Keratinocyte (primary cell): ENCODE results near the gene ADRB2. TPM values are rescaled to one million over a fixed set of nuclear protein-coding genes. Genes with fewer than 3 reads are reported as not detected.

ENCODE experiments used
- DNase-seq: peaks from one replicate; pipeline ENCODE4 v3.0.0-alpha.2; 2011; ENCODE audit warnings: low read depth, missing footprints, low spot score
- FAIRE-seq: peaks from 2 replicates; lab custom pipeline; 2011; peaks lifted over from hg19 to GRCh38; lab: Jason Lieb, UNC
- H2AFZ ChIP-seq: 2 replicates; pipeline ENCODE4 v1.6.0; 2012; ENCODE audit warnings: low read length, control low read depth, inconsistent platforms; ENCODE audit not compliant: control insufficient read depth
- H3K27ac ChIP-seq: 2 replicates; pipeline ENCODE4 v1.5.1; 2011; ENCODE audit warnings: low read length; ENCODE audit not compliant: control insufficient read depth, insufficient read depth
- H3K27me3 ChIP-seq: 3 replicates; pipeline ENCODE4 v1.6.0; 2011; ENCODE audit warnings: low read length; ENCODE audit not compliant: control insufficient read depth, insufficient read depth; ENCODE audit errors: extremely low read depth
- H3K36me3 ChIP-seq, 2 experiments: 2 replicates in 1 of 2; 3 replicates in 1 of 2; pipeline ENCODE4 v1.5.1; 2011; ENCODE audit warnings: low read length in 2 of 2, mild to moderate bottlenecking in 1 of 2; ENCODE audit not compliant: control insufficient read depth in 2 of 2, insufficient read depth in 2 of 2; ENCODE audit errors: extremely low read depth in 1 of 2
- H3K4me1 ChIP-seq: 3 replicates; pipeline ENCODE4 v1.5.1; 2011; ENCODE audit warnings: low read length; ENCODE audit not compliant: control insufficient read depth, insufficient read depth; ENCODE audit errors: extremely low read depth
- H3K4me2 ChIP-seq: 3 replicates; pipeline ENCODE4 v1.6.0; 2011; ENCODE audit warnings: low read depth, low read length; ENCODE audit not compliant: control insufficient read depth, insufficient read depth; ENCODE audit errors: extremely low read depth
- H3K4me3 ChIP-seq, 3 experiments: fragments of 200-600 bp in 1 of 3; sonication (generic) in 1 of 3; 2 replicates in 2 of 3; 3 replicates in 1 of 3; pipeline ENCODE4 v1.5.1; 2011 to 2016; ENCODE audit warnings: low read length in 3 of 3, mild to moderate bottlenecking in 3 of 3, control low read depth in 2 of 3, inconsistent platforms in 1 of 3, low read depth in 1 of 3, mixed read lengths in 1 of 3, mixed run types in 1 of 3, moderate library complexity in 1 of 3; ENCODE audit not compliant: control insufficient read depth in 2 of 3, insufficient read depth in 2 of 3; ENCODE audit errors: extremely low read depth in 1 of 3
- H3K79me2 ChIP-seq: 2 replicates; pipeline ENCODE4 v1.6.0; 2012; ENCODE audit warnings: low read length; ENCODE audit not compliant: control insufficient read depth, insufficient read depth
- H3K9ac ChIP-seq: 3 replicates; pipeline ENCODE4 v1.6.0; 2011; ENCODE audit warnings: low read length; ENCODE audit not compliant: control insufficient read depth, insufficient read depth; ENCODE audit errors: extremely low read depth
- H3K9me1 ChIP-seq: 3 replicates; pipeline ENCODE4 v1.6.0; 2011; ENCODE audit warnings: low read length; ENCODE audit not compliant: control insufficient read depth, insufficient read depth; ENCODE audit errors: extremely low read depth
- H3K9me3 ChIP-seq: 2 replicates; pipeline ENCODE4 v1.5.1; 2012; ENCODE audit warnings: low read depth, low read length; ENCODE audit not compliant: control insufficient read depth
- H4K20me1 ChIP-seq: 3 replicates; pipeline ENCODE4 v1.6.0; 2011; ENCODE audit warnings: low read length; ENCODE audit not compliant: control insufficient read depth, insufficient read depth; ENCODE audit errors: extremely low read depth
- EZH2 ChIP-seq: IDR thresholded peaks from one replicate; pipeline ENCODE4 v1.6.1; 2012; ENCODE audit warnings: inconsistent platforms, mild to moderate bottlenecking, low read length, moderate library complexity
- dilution Hi-C: fragments of 300-500 bp; cut with MboI; formaldehyde crosslinking; loops from one replicate; pipeline ENCODE4 v1.7.0; 2020; ENCODE audit warnings: low sequenced_read_pairs; ENCODE audit not compliant: extremely low pct_ligation_motif_present
- polyA plus RNA-seq, 5 experiments: library from polyadenylated mRNA; depleted of rRNA in 3 of 5; stranded (reverse) in 3 of 5; stranded (forward) in 1 of 5; unstranded in 1 of 5; fragments of >200 nt; gene quantifications; 1 replicate in 1 of 5; 2 replicates in 3 of 5; 3 replicates in 1 of 5; pipeline versions ENCODE4 v1.2.1 to v1.2.3, GENCODE V29; 2011 to 2012; ENCODE audit warnings: missing spikeins in 2 of 5, low read depth in 1 of 5, low replicate concordance in 1 of 5
- TF ChIP-seq, protein P1 (sequence below), 3 experiments: IDR thresholded peaks in 1 of 3; conservative IDR thresholded peaks in 1 of 3; optimal IDR thresholded peaks in 1 of 3; 2 replicates in 2 of 3; 3 replicates in 1 of 3; pipeline versions ENCODE3 to v1.5.1; 2011; ENCODE audit warnings: low read length in 3 of 3, mild to moderate bottlenecking in 3 of 3, moderate library complexity in 2 of 3, control low read depth in 1 of 3, inconsistent platforms in 1 of 3; ENCODE audit not compliant: insufficient read depth in 2 of 3; ENCODE audit errors: extremely low read depth in 1 of 3

The ADRB2 gene
- polyA plus RNA-seq, 1 donor (not counting 4 experiments of a cell fraction or from before 2014, with no cell fraction given) = 39.7 TPM

DNA sequence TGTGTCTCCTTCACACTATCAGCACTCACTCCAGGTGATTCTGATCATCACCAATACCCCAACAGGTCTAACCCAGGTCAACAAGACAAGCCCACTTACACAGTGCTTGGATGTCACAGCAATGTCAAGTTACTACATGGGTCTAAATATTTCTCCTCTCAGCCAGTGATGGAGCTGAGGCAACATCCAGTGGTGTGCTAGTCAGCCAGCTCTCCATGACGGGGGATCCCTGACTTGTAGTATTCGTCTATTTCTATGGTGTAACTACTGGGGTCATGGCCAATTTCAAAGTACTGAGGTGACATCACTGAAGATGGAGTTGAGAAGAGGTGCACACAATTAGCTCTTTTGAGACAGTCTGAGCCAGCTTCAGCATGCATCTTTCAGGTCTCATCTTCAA is 31.1 kb downstream of the ADRB2 start:
- Histone ChIP-seq H3K27me3 (no peaks in the 10 kb centered on the region), H4K20me1 (no peaks in the 10 kb centered on the region), H3K36me3 (peaks cover 0 to 4% of the 10 kb centered on the region in 2 experiments), H2AFZ (no peak overlapping the region), H3K9ac (no peak overlapping the region), H3K79me2 (peaks cover 3% of the 10 kb centered on the region), H3K4me2 (no peak overlapping the region), H3K9me1 (no peaks in the 10 kb centered on the region), H3K27ac (no peak overlapping the region), H3K4me1 (peaks cover 11% of the 10 kb centered on the region), H3K4me3 (no peak overlapping the region), H3K9me3 (no peaks in the 10 kb centered on the region)
- dilution Hi-C loops = no loop called here
- FAIRE-seq (no peak), DNase-seq (no peak)
- TF ChIP-seq EZH2 = no peak
- TF ChIP-seq, protein P1, sequence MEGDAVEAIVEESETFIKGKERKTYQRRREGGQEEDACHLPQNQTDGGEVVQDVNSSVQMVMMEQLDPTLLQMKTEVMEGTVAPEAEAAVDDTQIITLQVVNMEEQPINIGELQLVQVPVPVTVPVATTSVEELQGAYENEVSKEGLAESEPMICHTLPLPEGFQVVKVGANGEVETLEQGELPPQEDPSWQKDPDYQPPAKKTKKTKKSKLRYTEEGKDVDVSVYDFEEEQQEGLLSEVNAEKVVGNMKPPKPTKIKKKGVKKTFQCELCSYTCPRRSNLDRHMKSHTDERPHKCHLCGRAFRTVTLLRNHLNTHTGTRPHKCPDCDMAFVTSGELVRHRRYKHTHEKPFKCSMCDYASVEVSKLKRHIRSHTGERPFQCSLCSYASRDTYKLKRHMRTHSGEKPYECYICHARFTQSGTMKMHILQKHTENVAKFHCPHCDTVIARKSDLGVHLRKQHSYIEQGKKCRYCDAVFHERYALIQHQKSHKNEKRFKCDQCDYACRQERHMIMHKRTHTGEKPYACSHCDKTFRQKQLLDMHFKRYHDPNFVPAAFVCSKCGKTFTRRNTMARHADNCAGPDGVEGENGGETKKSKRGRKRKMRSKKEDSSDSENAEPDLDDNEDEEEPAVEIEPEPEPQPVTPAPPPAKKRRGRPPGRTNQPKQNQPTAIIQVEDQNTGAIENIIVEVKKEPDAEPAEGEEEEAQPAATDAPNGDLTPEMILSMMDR (optimal IDR thresholded peaks at IDR 0.05 in 1 of 3, IDR thresholded peaks at IDR 0.05 in 1 of 3, conservative IDR thresholded peaks at IDR 0.05 in 1 of 3; ENCODE audit: extremely low read depth in 1 of 3, insufficient read depth in 2 of 3, low read length in 3 of 3) = no peak

DNA sequence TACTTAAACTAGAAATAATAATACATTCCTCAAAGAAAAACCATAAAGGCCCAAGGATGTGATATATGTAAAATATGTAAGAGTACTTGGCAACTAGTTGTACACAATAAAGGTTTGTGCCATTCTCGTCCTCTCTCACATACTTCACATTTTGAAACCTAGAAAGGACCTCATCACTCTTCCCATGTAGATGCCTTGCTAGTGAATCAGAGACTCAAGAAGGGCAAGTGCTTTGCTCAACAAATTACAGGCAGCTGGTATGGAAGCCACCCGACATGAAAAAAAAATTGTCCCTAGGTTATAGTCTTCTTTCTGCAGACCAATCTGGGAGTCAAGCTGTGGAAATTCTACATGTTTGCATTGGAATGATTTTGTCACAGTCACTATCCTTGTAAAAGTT is 31.7 kb downstream of the ADRB2 start:
- peaks cover 3% of the 10 kb centered on the region for H3K79me2 ChIP-seq
- no peaks in the 10 kb centered on the region for H3K27me3 ChIP-seq
- no peak for FAIRE-seq
- no peak overlapping the region for H2AFZ ChIP-seq
- H3K9me1 ChIP-seq = no peaks in the 10 kb centered on the region
- peaks cover 0 to 2% of the 10 kb centered on the region in 2 experiments for H3K36me3 ChIP-seq
- peaks cover 11% of the 10 kb centered on the region for H3K4me1 ChIP-seq
- no peak overlapping the region for H3K4me2 ChIP-seq
- no peak overlapping the region for H3K27ac ChIP-seq
- H4K20me1 ChIP-seq = no peaks in the 10 kb centered on the region
- H3K9me3 ChIP-seq = no peaks in the 10 kb centered on the region
- no peak overlapping the region for H3K4me3 ChIP-seq
- no peak for DNase-seq
- TF ChIP-seq, protein P1 (optimal IDR thresholded peaks at IDR 0.05 in 1 of 3, IDR thresholded peaks at IDR 0.05 in 1 of 3, conservative IDR thresholded peaks at IDR 0.05 in 1 of 3; ENCODE audit: extremely low read depth in 1 of 3, insufficient read depth in 2 of 3, low read length in 3 of 3) = no peak
- TF ChIP-seq EZH2 = no peak
- dilution Hi-C loops = no loop called here
- no peak overlapping the region for H3K9ac ChIP-seq
